OCI-LY1 (cell line): Measurements from ENCODE around the gene COBL.

Experiments used
- H2AFZ ChIP-seq: fragments of 200-600 bp; sonication (generic), shearing (Covaris generic); 2 replicates; pipeline ENCODE4 v1.6.0; 2014; ENCODE audit warnings: antibody characterized with exemption, mild to moderate bottlenecking, low read length
- H3F3A ChIP-seq: fragments of 200-600 bp; sonication (generic), shearing (Covaris generic); 2 replicates; pipeline ENCODE4 v1.6.0; 2014; ENCODE audit warnings: mild to moderate bottlenecking, antibody characterized with exemption, low read length, moderate library complexity; ENCODE audit not compliant: insufficient read depth
- H3K27ac ChIP-seq: fragments of 200-600 bp; sonication (generic); 2 replicates; pipeline ENCODE4 v1.5.1; 2014; ENCODE audit warnings: low read length, mixed run types, mild to moderate bottlenecking, low read depth; ENCODE audit not compliant: poor library complexity, severe bottlenecking
- H3K27me3 ChIP-seq: fragments of 200-600 bp; sonication (generic); 2 replicates; pipeline ENCODE4 v1.6.0; 2014; ENCODE audit warnings: antibody characterized with exemption, mild to moderate bottlenecking, low read length, moderate library complexity; ENCODE audit not compliant: insufficient read depth
- H3K36me3 ChIP-seq: fragments of 200-600 bp; sonication (generic); 2 replicates; pipeline ENCODE4 v1.6.1; 2014; ENCODE audit warnings: mild to moderate bottlenecking, antibody characterized with exemption, low read length, moderate library complexity, mixed read lengths; ENCODE audit not compliant: insufficient read depth
- H3K4me1 ChIP-seq: fragments of 200-600 bp; sonication (generic); 2 replicates; pipeline ENCODE4 v1.5.1; 2014; ENCODE audit warnings: mild to moderate bottlenecking, low read length, moderate library complexity; ENCODE audit not compliant: insufficient read depth, severe bottlenecking
- H3K4me2 ChIP-seq: fragments of 200-600 bp; sonication (generic), shearing (Covaris generic); 2 replicates; pipeline ENCODE4 v1.6.1; 2014; ENCODE audit warnings: low read length
- H3K4me3 ChIP-seq: fragments of 200-600 bp; sonication (generic); 2 replicates; pipeline ENCODE4 v1.5.1; 2014; ENCODE audit warnings: low read length, low read depth, mild to moderate bottlenecking, mixed read lengths; ENCODE audit not compliant: poor library complexity, severe bottlenecking
- H3K79me2 ChIP-seq: fragments of 200-600 bp; shearing (Covaris generic); 2 replicates; pipeline ENCODE4 v1.6.1; 2016; ENCODE audit warnings: mixed run types, low read length, mixed read lengths; ENCODE audit not compliant: insufficient read depth
- H3K9ac ChIP-seq: fragments of 200-600 bp; sonication (generic), shearing (Covaris generic); 2 replicates; pipeline ENCODE4 v1.6.1; 2014; ENCODE audit warnings: mild to moderate bottlenecking, low read length, mixed read lengths
- H3K9me2 ChIP-seq: fragments of 200-600 bp; sonication (generic), shearing (Covaris generic); 2 replicates; pipeline ENCODE4 v1.6.1; 2014; ENCODE audit warnings: low read depth, mild to moderate bottlenecking, low read length, mixed read lengths
- H3K9me3 ChIP-seq: fragments of 200-600 bp; shearing (Covaris generic); 2 replicates; pipeline ENCODE4 v1.6.1; 2014; ENCODE audit warnings: low read length, mixed read lengths
- H4K20me1 ChIP-seq: fragments of 200-600 bp; sonication (generic), shearing (Covaris generic); 2 replicates; pipeline ENCODE4 v1.6.0; 2016; ENCODE audit warnings: mild to moderate bottlenecking, low read length; ENCODE audit not compliant: insufficient read depth
- EZH2 ChIP-seq: fragments of 200-600 bp; sonication (generic), shearing (Covaris generic); IDR thresholded peaks from 2 replicates; pipeline ENCODE4 v1.8.0; 2017; ENCODE audit warnings: borderline replicate concordance, mixed run types, mild to moderate bottlenecking, antibody characterized with exemption, low read length, moderate library complexity, mixed read lengths
- TF ChIP-seq, protein P1 (sequence below): fragments of 200-600 bp; sonication (generic), shearing (Covaris generic); IDR thresholded peaks from 2 replicates; pipeline ENCODE4 v1.5.1; 2017; ENCODE audit warnings: mild to moderate bottlenecking, antibody characterized with exemption, low read length, moderate library complexity, mixed read lengths

COBL gene

GRCh38 chr7:51148216-51148615 is 168.4 kb downstream of the COBL start:
- no peaks in the 10 kb centered on the region for H3K9me2 ChIP-seq
- no peaks in the 10 kb centered on the region for H3F3A ChIP-seq
- H4K20me1 ChIP-seq = no peaks in the 10 kb centered on the region
- no peaks in the 10 kb centered on the region for H3K79me2 ChIP-seq
- no peaks in the 10 kb centered on the region for H3K9me3 ChIP-seq
- no peak overlapping the region for H3K9ac ChIP-seq
- TF ChIP-seq EZH2 = no peak
- TF ChIP-seq, protein P1, sequence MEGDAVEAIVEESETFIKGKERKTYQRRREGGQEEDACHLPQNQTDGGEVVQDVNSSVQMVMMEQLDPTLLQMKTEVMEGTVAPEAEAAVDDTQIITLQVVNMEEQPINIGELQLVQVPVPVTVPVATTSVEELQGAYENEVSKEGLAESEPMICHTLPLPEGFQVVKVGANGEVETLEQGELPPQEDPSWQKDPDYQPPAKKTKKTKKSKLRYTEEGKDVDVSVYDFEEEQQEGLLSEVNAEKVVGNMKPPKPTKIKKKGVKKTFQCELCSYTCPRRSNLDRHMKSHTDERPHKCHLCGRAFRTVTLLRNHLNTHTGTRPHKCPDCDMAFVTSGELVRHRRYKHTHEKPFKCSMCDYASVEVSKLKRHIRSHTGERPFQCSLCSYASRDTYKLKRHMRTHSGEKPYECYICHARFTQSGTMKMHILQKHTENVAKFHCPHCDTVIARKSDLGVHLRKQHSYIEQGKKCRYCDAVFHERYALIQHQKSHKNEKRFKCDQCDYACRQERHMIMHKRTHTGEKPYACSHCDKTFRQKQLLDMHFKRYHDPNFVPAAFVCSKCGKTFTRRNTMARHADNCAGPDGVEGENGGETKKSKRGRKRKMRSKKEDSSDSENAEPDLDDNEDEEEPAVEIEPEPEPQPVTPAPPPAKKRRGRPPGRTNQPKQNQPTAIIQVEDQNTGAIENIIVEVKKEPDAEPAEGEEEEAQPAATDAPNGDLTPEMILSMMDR = no peak
- H3K36me3 ChIP-seq = no peaks in the 10 kb centered on the region
- no peak overlapping the region for H2AFZ ChIP-seq
- H3K4me1 ChIP-seq = no peaks in the 10 kb centered on the region
- peaks cover 27% of the 10 kb centered on the region; the same call in 1 of the 2 replicates for H3K27me3 ChIP-seq
- H3K27ac ChIP-seq = no peak overlapping the region
- H3K4me2 ChIP-seq = no peak overlapping the region
- H3K4me3 ChIP-seq = no peak overlapping the region

GRCh38 chr7:51146816-51147586 is 169.6 kb downstream of the COBL start:
- no peaks in the 10 kb centered on the region for H3K36me3 ChIP-seq
- H2AFZ ChIP-seq = no peak overlapping the region
- no peak overlapping the region for H3K9ac ChIP-seq
- no peaks in the 10 kb centered on the region for H3K9me2 ChIP-seq
- peaks cover 27% of the 10 kb centered on the region; the same call in 1 of the 2 replicates for H3K27me3 ChIP-seq
- no peaks in the 10 kb centered on the region for H3K4me1 ChIP-seq
- no peak overlapping the region for H3K27ac ChIP-seq
- TF ChIP-seq EZH2 = no peak
- TF ChIP-seq, protein P1 = no peak
- no peaks in the 10 kb centered on the region for H3F3A ChIP-seq
- no peaks in the 10 kb centered on the region for H4K20me1 ChIP-seq
- H3K4me2 ChIP-seq = no peak overlapping the region
- H3K4me3 ChIP-seq = no peak overlapping the region
- no peaks in the 10 kb centered on the region for H3K79me2 ChIP-seq
- no peaks in the 10 kb centered on the region for H3K9me3 ChIP-seq

- no peaks in the 10 kb centered on the region for H3K79me2 ChIP-seq
Observed at GRCh38 chr7:51144178-51144577, 172.4 kb downstream of the COBL start.

More at GRCh38 chr7:51144178-51144577, 172.4 kb downstream of the COBL start:
- no peaks in the 10 kb centered on the region for H3K4me1 ChIP-seq
- H3K27me3 ChIP-seq = peaks cover 14% of the 10 kb centered on the region; the same call in 1 of the 2 replicates
- no peaks in the 10 kb centered on the region for H3K9me2 ChIP-seq
- TF ChIP-seq EZH2 = no peak
- TF ChIP-seq, protein P1 = no peak
- no peaks in the 10 kb centered on the region for H4K20me1 ChIP-seq
- no peaks in the 10 kb centered on the region for H3K9me3 ChIP-seq
- H3K4me2 ChIP-seq = no peak overlapping the region
- no peak overlapping the region for H2AFZ ChIP-seq
- no peak overlapping the region for H3K27ac ChIP-seq
- no peak overlapping the region for H3K9ac ChIP-seq
- no peaks in the 10 kb centered on the region for H3F3A ChIP-seq
- H3K36me3 ChIP-seq = no peaks in the 10 kb centered on the region
- no peak overlapping the region for H3K4me3 ChIP-seq
